Measurements from ENCODE around the gene PIP5K1C. TPM values are rescaled to one million over a fixed set of nuclear protein-coding genes. Genes with fewer than 3 reads are reported as not detected.

PIP5K1C gene
- total and polyA plus RNA-seq, 10 of the 15 experiments (the other 5 are each of a cell fraction or from before 2014, with no cell fraction given), result 0.39 to 19.6 (median 5.3) TPM

GRCh38 chr19:3684054-3684816 lies 16.0 kb downstream of the PIP5K1C start (continued):
- peak; percentile 63; the same call in 1 of the 2 replicates for TF ChIP-seq NFIC (IDR thresholded peaks at IDR 0.05; ENCODE audit: low read depth, low read length)
- peak; percentile 88 for TF ChIP-seq BCL11A (IDR thresholded peaks at IDR 0.05; ENCODE audit: low read depth, low read length)
- TF ChIP-seq CREM (IDR thresholded peaks at IDR 0.05; ENCODE audit: low read depth), result peak; percentile 65; the same call in 1 of the 2 replicates
- peak; percentile 49; the same call in 1 of the 2 replicates for TF ChIP-seq HDGF (IDR thresholded peaks at IDR 0.05)
- peak; percentile 86 for TF ChIP-seq ATF7 (IDR thresholded peaks at IDR 0.05; ENCODE audit: low read depth)
- no peak for TF ChIP-seq SP1 (IDR thresholded peaks at IDR 0.05; ENCODE audit: low read depth, low read length)
- peak; percentile 70 to 71 for TF ChIP-seq IKZF2 (IDR thresholded peaks at IDR 0.05)
- TF ChIP-seq ETV6 (conservative IDR thresholded peaks at IDR 0.05 in 1 of 2, IDR thresholded peaks at IDR 0.05 in 1 of 2; ENCODE audit: borderline replicate concordance in 1 of 2, low read depth in 1 of 2), result no peak
- no peak for TF ChIP-seq FOXK2 (IDR thresholded peaks at IDR 0.05)
- TF ChIP-seq CBX5 (IDR thresholded peaks at IDR 0.05; ENCODE audit: low read depth), result 0 out of 2 replicates have a peak, but pooled peaks have one; percentile 33
- TF ChIP-seq POLR2AphosphoS5 (IDR thresholded peaks at IDR 0.05; ENCODE audit: low read length), result no peak
- no peak for TF ChIP-seq CHD2 (IDR thresholded peaks at IDR 0.05; ENCODE audit: borderline replicate concordance, low read depth, low read length)
- TF ChIP-seq RAD51 (IDR thresholded peaks at IDR 0.05), result no peak
- TF ChIP-seq EED (IDR thresholded peaks at IDR 0.05; ENCODE audit: low read depth), result peak; percentile 91
- TF ChIP-seq RUNX3 (IDR thresholded peaks at IDR 0.05; ENCODE audit: low read length), result peak; percentile 94
- TF ChIP-seq SMC3 (IDR thresholded peaks at IDR 0.05; ENCODE audit: borderline replicate concordance, low read length), result no peak
- TF ChIP-seq PAX5 (IDR thresholded peaks at IDR 0.05; ENCODE audit: borderline replicate concordance, low read depth, low read length), result peak; percentile 92
